IPS DF 4.7 (cell line): ENCODE data around the gene TPRG1L.
A peak's percentile ranks its signal among the peaks of the same experiment; 100 is the strongest.

Experiments
- DNase-seq: peaks from one replicate; pipeline ENCODE4 v3.0.0-alpha.2; 2013; ENCODE audit warnings: low spot score; ENCODE audit errors: extremely low read depth

TPRG1L gene

DNA sequence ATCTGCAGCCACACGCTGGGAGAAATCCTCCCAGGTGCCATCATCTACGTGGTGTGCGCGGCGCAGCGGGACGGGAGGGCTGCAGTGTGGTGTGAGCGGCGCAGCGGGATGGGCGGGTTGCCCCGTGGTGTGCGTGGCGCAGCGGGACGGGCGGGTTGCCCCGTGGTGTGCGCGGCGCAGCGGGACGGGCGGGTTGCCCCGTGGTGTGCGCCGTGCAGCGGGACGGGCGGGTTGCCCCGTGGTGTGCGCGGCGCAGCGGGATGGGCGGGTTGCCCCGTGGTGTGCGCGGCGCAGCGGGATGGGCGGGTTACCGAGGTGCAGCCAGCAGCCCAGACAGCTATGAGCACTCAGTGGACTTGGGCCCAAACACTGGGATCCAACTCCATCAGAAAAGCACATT is 20.4 kb downstream of the TPRG1L start:
- no peak for DNase-seq

DNA sequence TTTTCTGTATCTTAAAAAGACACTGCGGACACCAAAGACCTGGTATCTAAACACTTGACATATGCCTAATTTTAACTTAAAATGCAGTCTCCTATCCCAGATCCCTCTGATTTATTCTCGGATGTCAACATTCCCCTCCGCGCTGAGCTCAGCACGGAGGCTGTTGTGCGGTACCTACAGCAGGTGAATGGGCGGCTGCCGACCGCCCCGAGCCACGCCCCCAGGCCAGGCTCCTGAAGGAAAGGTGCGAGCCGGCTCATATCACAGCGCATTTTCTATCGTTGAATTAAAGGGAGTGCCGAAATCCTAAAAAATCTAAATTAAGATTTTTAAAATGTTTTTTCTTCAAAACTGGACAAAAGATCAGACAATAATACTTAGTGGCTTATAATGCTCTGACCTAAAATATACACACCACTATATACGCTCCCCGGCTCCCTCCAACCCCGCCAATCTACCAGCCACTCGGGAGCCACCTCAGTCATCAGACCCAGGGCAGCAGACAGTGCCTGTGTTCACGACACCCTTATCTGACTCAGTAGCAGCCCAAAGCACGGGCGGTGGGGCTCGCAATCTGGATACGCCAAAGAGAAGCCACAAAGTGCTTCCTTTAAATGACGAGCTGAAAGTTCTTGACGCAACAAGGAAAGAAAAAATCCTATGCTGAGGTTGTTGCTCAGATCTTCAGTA is 21.0 kb downstream of the TPRG1L start:
- no peak for DNase-seq

GRCh38 chr1:3646596-3646995 is 21.8 kb downstream of the TPRG1L start:
- DNase-seq, result no peak

- DNase-seq, result peak; percentile 66
Observed at GRCh38 chr1:3649342-3650247, 24.8 kb downstream of the TPRG1L start, which contains the start of gene WRAP73. Gene WRAP73, minus strand, starts transcription at chr1:3650103. Its CDS starts 104 bp downstream, at chr1:3649999.

GRCh38 chr1:3650248-3651025 is 25.6 kb downstream of the TPRG1L start:
- no peak for DNase-seq

DNA sequence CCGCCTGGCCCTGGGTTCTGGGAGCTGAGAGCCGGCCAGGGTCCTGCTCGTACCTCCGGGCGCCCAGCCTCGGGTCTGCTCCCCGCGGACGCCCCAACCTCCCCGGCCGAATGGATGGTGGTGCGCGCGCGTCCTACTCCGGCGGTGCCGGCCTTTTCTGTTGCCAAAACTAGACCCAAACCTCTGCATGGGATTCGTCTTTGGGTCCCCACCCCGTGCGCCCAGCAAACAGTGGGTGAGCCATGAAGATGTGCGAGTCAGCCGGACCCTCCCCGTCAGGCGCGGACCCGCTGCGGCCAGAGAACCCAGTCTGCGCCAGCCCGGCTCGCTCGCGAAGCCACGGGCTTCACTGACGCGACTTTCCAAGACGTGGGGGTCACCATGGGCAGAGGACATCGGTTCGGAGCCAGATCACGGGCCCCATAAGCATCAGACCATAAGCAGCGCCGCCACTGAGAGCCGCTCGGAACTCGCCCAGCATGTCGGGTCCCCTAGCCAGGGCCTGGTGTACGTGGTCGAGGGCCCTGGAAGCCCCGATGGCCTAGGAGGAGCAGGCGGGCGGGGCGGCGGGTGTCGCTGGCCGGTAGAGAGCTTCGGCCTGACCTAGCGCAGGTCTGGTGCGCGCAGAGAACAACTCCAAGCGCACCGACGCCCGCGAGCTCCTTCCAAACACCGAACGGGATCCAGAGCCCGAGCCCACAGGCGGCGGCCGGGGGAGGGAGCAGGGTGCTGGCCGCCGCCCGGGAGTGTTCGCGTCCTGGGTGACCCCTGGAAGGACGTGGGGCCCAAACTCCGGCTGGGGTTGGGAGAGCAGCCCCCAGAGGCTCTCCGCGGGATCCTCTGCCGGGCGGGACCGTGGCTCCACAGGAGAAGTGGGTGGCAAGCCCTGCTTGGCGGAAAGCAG is 26.5 kb downstream of the TPRG1L start:
- no peak for DNase-seq

- no peak for DNase-seq
Observed at GRCh38 chr1:3651930-3652547, 27.2 kb downstream of the TPRG1L start, which contains the start of gene TP73. Gene TP73, plus strand, starts transcription at chr1:3652516. Its CDS starts 29,850 bp downstream, at chr1:3682366.

DNA sequence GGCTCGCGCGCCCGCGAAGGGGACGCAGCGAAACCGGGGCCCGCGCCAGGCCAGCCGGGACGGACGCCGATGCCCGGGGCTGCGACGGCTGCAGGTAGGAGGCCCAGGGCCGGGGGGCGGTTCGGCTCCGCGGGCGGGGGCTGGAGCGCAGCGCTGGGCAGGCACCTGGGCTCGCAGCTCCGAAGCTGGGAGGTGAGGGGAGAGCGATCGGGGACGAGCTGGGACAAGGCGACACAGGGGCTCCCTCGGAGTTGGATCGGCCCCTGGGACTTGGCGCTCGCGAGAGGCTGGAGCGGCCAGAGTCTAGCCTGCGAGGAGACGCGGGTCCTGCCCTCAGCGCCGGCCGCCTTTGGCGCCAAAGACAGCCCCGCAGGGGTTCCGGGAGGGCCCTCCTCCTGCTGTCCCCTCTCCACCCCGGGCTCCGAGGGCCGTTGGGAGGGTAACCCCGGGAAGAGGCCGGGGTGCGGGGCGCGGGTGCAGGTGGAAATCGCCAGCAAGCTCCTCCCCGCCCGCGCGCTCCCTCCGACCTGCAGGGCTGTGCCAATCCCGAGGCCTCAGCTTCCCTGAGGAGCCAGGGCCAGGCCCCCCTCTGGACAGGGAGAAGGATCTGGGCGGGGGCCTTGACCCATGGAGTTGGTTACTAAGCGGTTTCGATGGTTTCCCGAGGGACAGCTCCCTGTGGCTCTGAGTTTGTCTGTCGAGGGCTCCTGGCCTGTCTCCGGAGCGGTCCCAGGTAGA is 27.9 kb downstream of the TPRG1L start:
- DNase-seq, result no peak

DNA sequence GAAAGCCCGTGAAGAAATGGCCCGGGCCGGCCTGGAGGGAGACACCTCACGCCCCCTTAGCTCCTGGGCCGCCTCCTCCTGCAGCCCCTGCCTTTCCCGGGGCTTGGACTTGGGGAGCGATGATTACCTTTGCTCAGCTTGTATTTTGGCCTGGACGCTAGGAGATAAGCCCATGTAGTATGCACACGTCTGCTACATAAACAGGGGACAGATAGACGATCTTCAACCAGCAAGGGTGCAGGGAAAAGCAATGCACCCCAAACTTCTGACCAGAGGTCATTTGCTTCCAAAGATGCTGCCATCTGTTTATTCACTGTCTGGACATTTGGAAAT is 28.4 kb downstream of the TPRG1L start:
- DNase-seq, result no peak

DNA sequence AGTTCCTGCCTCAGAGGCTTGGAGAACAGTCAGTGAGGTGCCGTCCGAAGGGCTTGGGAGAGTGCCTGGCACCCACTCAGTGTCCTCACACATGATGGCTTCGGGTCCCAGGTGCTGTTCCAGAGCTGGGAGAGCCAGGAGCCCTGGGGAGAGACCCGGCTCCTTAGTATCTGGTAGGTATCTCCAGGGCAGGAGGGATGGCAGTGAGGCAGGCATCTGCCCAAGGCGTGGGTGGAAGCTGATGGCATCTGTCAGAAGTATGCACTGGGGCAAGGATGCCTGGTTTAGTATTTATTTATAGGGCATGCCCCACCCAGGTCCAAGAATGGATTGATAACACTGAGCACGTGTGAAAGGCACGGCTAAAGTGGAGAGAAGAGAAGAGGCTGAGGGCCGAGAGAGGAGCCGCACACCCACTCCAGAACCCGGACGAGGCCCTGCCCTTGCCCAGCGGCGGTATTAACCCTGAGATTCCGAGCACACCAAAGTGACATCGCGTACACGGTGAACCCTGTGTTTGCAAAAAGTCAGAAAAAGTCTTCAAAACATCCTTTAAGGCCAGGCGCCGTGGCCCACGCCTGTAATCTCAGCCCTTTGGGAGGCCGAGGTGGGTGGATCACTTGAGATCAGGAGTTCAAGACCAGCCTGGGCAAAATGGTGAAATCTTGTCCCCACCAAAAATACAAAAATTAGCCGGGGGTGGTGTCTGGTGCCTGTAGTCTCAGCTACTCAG is 29.9 kb downstream of the TPRG1L start:
- no peak for DNase-seq

GRCh38 chr1:3656450-3657095 is 31.8 kb downstream of the TPRG1L start:
- no peak for DNase-seq

DNA sequence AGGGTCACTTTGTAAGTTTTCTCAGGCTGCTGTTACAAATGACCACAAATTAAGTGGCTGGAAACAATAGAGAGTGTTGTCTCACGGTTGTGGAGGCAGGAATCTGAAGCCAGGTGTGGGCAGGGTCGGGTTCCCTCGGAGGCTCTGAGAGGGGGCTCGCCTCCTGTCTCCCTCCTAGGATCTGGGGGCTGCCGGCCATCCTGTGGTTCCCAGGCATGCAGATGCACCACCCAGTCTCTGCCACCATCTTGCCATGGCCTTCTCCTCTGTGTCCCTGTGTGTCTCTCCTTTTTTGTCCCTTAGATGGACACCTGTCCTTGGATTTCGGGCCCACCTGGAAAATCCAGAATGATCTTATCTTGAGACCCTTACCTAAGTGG is 32.3 kb downstream of the TPRG1L start:
- no peak for DNase-seq

DNA sequence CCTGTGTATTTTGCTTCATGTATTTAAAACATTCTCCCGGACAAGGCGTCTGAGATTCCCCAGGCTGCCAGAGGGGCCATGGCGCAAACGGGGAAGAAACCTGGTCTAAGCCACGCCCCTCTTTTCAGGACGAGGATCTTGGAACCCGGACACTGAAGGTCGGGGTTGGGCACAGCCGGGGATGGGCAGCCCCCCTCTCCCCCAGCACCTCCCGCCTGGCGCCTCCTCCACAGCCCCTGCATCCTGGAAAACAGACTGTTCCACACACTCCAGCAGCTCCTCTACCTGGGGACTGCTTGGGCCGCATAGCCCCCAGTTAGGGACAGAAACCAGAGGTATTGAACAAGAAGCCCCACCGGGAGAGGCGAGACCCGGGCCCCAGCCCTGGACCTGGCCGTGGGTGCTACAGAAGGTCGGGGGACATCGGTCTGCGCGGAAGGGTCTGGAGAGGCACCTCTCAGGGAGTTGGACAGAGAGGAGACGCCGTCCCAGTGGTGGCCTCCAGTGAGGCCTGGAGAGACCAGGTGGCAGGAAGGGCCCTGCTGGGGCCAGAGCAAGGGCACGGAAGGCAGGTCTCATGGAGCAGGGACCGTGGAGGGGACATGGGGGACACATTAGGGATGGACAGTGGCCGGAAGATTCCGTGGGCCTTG is 32.9 kb downstream of the TPRG1L start:
- DNase-seq, result no peak

DNA sequence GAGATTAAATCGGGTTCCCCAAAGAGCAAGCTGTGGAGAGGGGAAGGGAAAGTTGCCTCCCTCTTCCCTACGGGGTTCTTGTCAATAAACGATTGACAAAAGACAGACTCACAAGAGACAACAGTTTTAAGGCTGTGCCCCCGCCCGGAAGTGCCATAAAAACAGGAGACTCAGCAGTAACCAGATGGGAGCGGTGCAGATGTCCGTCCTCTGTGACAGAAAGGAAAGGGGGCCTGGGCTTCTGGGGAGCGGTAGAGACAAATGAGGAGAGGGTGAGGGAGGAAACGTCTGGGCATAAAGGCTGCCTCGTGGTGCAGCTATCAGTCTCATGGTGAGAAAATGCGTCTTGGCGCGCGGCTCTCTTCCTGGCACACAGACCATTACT is 33.4 kb downstream of the TPRG1L start:
- DNase-seq, result no peak

DNA sequence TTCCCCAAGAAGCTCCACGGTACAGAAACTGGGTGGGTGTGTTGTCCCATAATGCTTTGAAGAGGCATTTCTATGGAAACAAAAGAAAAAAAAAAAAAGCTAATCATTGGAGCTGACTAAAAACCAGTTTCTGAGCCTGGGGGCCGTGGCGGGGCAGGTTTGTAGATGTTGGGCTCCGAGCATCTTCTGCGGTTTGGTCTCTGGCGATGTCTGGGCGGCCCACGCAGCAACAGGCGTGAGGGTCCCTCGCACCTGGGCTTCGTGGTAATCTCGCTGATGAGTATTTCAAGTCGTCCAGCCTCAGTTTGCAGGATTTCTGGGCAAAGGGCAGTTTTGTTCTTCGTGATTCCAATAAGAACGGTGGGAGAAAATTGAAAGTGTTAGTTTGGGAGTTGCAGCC is 34.3 kb downstream of the TPRG1L start:
- DNase-seq, result no peak

DNA sequence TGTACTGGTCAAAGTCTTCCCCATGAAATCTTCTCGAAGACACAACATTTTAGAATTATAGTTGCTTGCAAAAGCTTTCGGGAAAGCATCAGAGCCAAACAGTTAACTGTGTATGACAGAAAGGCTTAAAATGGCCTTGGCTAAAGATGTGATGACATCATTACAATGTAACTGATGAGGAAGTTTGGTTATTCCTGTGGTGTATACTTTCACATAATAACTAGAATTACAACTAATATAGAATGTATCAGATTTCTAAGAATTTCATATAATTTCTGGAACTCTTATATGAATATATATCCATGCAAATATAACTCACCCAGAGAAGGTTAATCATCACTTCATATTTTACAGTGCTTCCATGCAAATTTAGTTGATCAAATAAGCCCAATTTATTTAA is 35.9 kb downstream of the TPRG1L start:
- no peak for DNase-seq

GRCh38 chr1:3661631-3662030 is 36.8 kb downstream of the TPRG1L start:
- DNase-seq, result no peak

DNA sequence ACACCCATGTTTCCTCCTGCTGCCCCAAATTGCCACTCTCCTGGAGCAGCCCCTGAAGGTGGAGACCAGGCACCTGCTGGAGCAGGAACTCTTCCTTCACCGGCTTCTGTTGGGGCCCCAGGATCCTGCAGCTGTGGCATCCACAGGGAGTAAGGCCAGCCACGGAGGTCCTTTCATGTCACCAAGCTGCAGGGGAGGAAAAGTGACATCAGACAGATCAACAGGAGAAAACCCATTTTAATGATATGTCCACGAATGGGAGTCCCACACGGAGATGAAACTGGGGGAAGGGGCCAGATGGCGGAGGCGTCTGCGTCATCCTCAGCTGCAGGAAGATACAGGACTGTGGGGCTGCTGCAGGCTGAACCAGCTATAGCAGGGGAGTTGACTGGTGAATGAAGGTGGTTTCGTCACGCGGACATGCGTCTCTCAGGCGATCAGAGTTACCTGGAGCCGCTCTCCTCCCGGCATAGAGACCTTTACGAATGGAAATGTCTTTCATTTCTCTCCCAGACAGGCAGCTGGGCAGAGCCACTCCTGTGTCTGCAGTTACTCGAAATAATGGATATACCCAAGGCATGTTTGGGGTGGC is 37.4 kb downstream of the TPRG1L start:
- no peak for DNase-seq
